Measurements from ENCODE around the gene SLC27A2. TPM values are rescaled to one million over a fixed set of nuclear protein-coding genes. Genes with fewer than 3 reads are reported as not detected.

The SLC27A2 gene
- polyA plus RNA-seq, 3 donors = 64.1 to 89.7 (median 67.2) TPM

GRCh38 chr15:50233192-50233736 is 51.3 kb downstream of the SLC27A2 start:
- no peak for DNase-seq (ENCODE audit: low read depth in 3 of 3, low spot score in 2 of 3)

- no peak for DNase-seq (ENCODE audit: low read depth in 3 of 3, low spot score in 2 of 3)
Measured at GRCh38 chr15:50234764-50235163, 52.8 kb downstream of the SLC27A2 start.

- no peak for DNase-seq (ENCODE audit: low read depth in 3 of 3, low spot score in 2 of 3)
Measured at GRCh38 chr15:50235794-50236193, 53.8 kb downstream of the SLC27A2 start.

GRCh38 chr15:50236433-50236832 is 54.4 kb downstream of the SLC27A2 start:
- no peak for DNase-seq (ENCODE audit: low read depth in 3 of 3, low spot score in 2 of 3)

GRCh38 chr15:50238255-50238654 is 56.3 kb downstream of the SLC27A2 start:
- DNase-seq (ENCODE audit: low read depth in 3 of 3, low spot score in 2 of 3) = no peak

- no peak for DNase-seq (ENCODE audit: low read depth in 3 of 3, low spot score in 2 of 3)
Measured at GRCh38 chr15:50241684-50242450, 59.9 kb downstream of the SLC27A2 start.

- DNase-seq (ENCODE audit: low read depth in 3 of 3, low spot score in 2 of 3) = no peak
Measured at GRCh38 chr15:50244153-50244552, 62.2 kb downstream of the SLC27A2 start.

- no peak for DNase-seq (ENCODE audit: low read depth in 3 of 3, low spot score in 2 of 3)
Measured at GRCh38 chr15:50244959-50245624, 63.1 kb downstream of the SLC27A2 start.

- DNase-seq (ENCODE audit: low read depth in 3 of 3, low spot score in 2 of 3) = no peak
Measured at GRCh38 chr15:50246631-50247030, 64.6 kb downstream of the SLC27A2 start.

- DNase-seq (ENCODE audit: low read depth in 3 of 3, low spot score in 2 of 3) = no peak
Measured at GRCh38 chr15:50247819-50248655, 66.0 kb downstream of the SLC27A2 start.

GRCh38 chr15:50248994-50249582 is 67.1 kb downstream of the SLC27A2 start:
- no peak for DNase-seq (ENCODE audit: low read depth in 3 of 3, low spot score in 2 of 3)

GRCh38 chr15:50249704-50250103 is 67.7 kb downstream of the SLC27A2 start:
- no peak for DNase-seq (ENCODE audit: low read depth in 3 of 3, low spot score in 2 of 3)

- DNase-seq (ENCODE audit: low read depth in 3 of 3, low spot score in 2 of 3) = no peak
Measured at GRCh38 chr15:50250760-50251394, 68.9 kb downstream of the SLC27A2 start.

GRCh38 chr15:50251638-50252182 is 69.7 kb downstream of the SLC27A2 start:
- no peak for DNase-seq (ENCODE audit: low read depth in 3 of 3, low spot score in 2 of 3)

- DNase-seq (ENCODE audit: low read depth in 3 of 3, low spot score in 2 of 3) = no peak
Measured at GRCh38 chr15:50252556-50252955, 70.6 kb downstream of the SLC27A2 start.

- no peak for DNase-seq (ENCODE audit: low read depth in 3 of 3, low spot score in 2 of 3)
Measured at GRCh38 chr15:50256188-50257041, 74.4 kb downstream of the SLC27A2 start.

- no peak for DNase-seq (ENCODE audit: low read depth in 3 of 3, low spot score in 2 of 3)
Measured at GRCh38 chr15:50257332-50257731, 75.3 kb downstream of the SLC27A2 start.

- DNase-seq (ENCODE audit: low read depth in 3 of 3, low spot score in 2 of 3) = no peak
Measured at GRCh38 chr15:50257924-50258323, 75.9 kb downstream of the SLC27A2 start.

GRCh38 chr15:50259276-50259675 is 77.3 kb downstream of the SLC27A2 start:
- no peak for DNase-seq (ENCODE audit: low read depth in 3 of 3, low spot score in 2 of 3)
